ENCODE measurements around the gene TRIM46. TPM values are rescaled to one million over a fixed set of nuclear protein-coding genes. Genes with fewer than 3 reads are reported as not detected.
A peak's percentile ranks its signal among the peaks of the same experiment; 100 is the strongest.
"Not testable (repeated sequence)": the region's sequence is repeated elsewhere in the genome, so short reads cannot be mapped to it uniquely, and the experiment has no call there.

TRIM46 gene
- total RNA-seq, 1 experiment from 2014 or later: 18.4 TPM

DNA sequence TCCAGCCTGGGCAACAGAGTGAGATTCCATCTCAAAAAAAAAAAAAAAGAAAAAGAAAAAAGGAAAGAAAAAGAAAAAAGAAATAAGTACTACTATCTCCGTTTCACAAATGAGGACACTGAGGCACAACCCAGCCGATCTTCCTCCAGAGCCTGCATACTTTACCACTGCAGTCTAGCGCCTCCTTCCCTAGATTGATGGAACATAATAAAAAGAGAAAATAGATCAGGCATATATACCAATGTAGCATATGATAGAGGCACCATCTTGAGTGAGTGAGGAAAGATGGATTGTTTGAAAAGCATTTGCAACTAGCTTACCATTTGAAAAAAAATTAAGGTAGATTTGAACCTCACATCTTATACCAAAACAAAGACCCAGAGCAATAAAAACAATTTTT, 28.2 kb upstream of the TRIM46 start:
- Histone ChIP-seq H3T11ph (ENCODE audit: low read length) (no peak overlapping the region), H2BK120ac (ENCODE audit: low read depth, low read length, poor library complexity, severe bottlenecking) (no peak overlapping the region), H4K8ac (replicated peaks; ENCODE audit: insufficient read length, low read depth, low read length) (no peak overlapping the region), H2BK12ac (ENCODE audit: insufficient read length, low read depth, low read length) (no peak overlapping the region), H3K79me1 (ENCODE audit: insufficient read depth, low read depth, low read length, poor library complexity, severe bottlenecking) (no peaks in the 10 kb centered on the region), H2BK20ac (ENCODE audit: low read depth, low read length, poor library complexity, severe bottlenecking) (no peak overlapping the region), H3K14ac (ENCODE audit: insufficient read depth, low read length) (no peak overlapping the region), H3K9me3 (ENCODE audit: control insufficient read depth, low read depth, low read length) (no peaks in the 10 kb centered on the region), H3K4me2 (ENCODE audit: insufficient read depth, insufficient read length, low read length) (no peak overlapping the region), H2AK5ac (ENCODE audit: insufficient read length, low read length) (no peak overlapping the region), H3K27me3 (ENCODE audit: insufficient read depth, low read length) (no peaks in the 10 kb centered on the region), H3K23me2 (ENCODE audit: insufficient read length, low read depth, low read length, poor library complexity, severe bottlenecking) (peaks cover 1% of the 10 kb centered on the region), H3K23ac (ENCODE audit: insufficient read length, low read depth, low read length) (no peak overlapping the region), H3K4ac (ENCODE audit: low read depth, low read length) (no peak overlapping the region), H4K5ac (ENCODE audit: insufficient read length, low read depth, low read length) (no peak overlapping the region), H3K56ac (ENCODE audit: insufficient read length, low read depth, low read length) (no peak overlapping the region), H2BK15ac (ENCODE audit: low read depth, low read length) (no peak overlapping the region), H3K18ac (ENCODE audit: insufficient read length, low read depth, low read length) (no peak overlapping the region), H4K91ac (ENCODE audit: insufficient read length, low read depth, low read length) (no peak overlapping the region), H4K20me1 (ENCODE audit: control insufficient read depth, insufficient read depth, insufficient read length) (no peaks in the 10 kb centered on the region), H3K9ac (ENCODE audit: extremely low read depth, insufficient read length, low read length) (no peak overlapping the region), H3K79me2 (ENCODE audit: insufficient read depth, low read length) (no peaks in the 10 kb centered on the region), H3K4me1 (ENCODE audit: insufficient read depth, low read length) (no peaks in the 10 kb centered on the region), H2BK5ac (ENCODE audit: insufficient read length, low read length) (no peak overlapping the region), H2AFZ (ENCODE audit: low read length) (no peak overlapping the region), H3K27ac (ENCODE audit: insufficient read length, low read depth, low read length) (no peak overlapping the region)
- H3K27me3 Mint-ChIP-seq (ENCODE audit: low read depth): peaks cover 40% of the 10 kb centered on the region
- no CpG with 5 or more reads among the region's 3 CpGs for WGBS (ENCODE audit: extremely low coverage, insufficient read length, low lambda C conversion rate)
- no peak overlapping the region for H3K27ac Mint-ChIP-seq
- no peaks in the 10 kb centered on the region for H3K9me3 Mint-ChIP-seq
- H3K4me1 Mint-ChIP-seq: peaks cover 2 to 7% of the 10 kb centered on the region in 2 experiments; a peak in 3 of 4 replicates
- H3K36me3 Mint-ChIP-seq (ENCODE audit: insufficient read depth in 1 of 3, low read depth in 3 of 3): no peaks in the 10 kb centered on the region; a peak in 1 of 7 replicates
- no peak overlapping the region for H3K4me3 Mint-ChIP-seq
- TF ChIP-seq, protein P1, sequence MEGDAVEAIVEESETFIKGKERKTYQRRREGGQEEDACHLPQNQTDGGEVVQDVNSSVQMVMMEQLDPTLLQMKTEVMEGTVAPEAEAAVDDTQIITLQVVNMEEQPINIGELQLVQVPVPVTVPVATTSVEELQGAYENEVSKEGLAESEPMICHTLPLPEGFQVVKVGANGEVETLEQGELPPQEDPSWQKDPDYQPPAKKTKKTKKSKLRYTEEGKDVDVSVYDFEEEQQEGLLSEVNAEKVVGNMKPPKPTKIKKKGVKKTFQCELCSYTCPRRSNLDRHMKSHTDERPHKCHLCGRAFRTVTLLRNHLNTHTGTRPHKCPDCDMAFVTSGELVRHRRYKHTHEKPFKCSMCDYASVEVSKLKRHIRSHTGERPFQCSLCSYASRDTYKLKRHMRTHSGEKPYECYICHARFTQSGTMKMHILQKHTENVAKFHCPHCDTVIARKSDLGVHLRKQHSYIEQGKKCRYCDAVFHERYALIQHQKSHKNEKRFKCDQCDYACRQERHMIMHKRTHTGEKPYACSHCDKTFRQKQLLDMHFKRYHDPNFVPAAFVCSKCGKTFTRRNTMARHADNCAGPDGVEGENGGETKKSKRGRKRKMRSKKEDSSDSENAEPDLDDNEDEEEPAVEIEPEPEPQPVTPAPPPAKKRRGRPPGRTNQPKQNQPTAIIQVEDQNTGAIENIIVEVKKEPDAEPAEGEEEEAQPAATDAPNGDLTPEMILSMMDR (conservative IDR thresholded peaks at IDR 0.05): peak; percentile 38; the same call in 2 of the 3 replicates
- no peak for DNase-seq

DNA sequence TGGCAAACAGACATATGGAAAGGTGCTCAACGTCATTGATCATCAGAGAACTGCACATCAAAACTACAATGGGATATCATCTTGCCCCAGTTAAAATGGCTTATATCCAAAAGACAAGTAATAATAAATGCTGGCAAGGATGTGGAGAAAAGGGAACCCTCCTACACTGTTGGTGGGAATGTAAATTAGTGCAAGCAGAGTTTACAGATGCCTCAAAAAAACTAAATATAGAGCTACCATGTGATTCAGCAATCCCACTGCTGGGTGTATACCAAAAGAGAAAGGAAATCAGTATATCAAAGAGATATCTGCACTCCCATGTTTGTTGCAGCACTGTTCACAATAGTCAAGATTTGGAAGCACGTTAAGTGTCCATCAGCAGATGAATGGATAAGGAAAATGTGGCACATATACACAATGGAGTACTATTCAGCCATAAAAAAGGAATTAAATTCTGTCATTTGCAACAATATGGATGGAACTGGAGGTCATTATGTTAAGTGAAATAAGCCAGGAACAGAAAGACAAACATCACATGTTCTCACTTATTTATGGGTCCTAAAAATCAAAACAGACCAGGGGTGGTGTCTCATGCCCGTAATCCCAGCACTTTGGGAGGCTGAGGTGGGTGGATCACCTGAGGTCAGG, 17.5 kb upstream of the TRIM46 start:
- not testable (repeated sequence) for H3K27me3 ChIP-seq (ENCODE audit: insufficient read depth, low read length); H2BK20ac ChIP-seq (ENCODE audit: low read depth, low read length, poor library complexity, severe bottlenecking); H3K79me2 ChIP-seq (ENCODE audit: insufficient read depth, low read length); H3K18ac ChIP-seq (ENCODE audit: insufficient read length, low read depth, low read length); H2BK5ac ChIP-seq (ENCODE audit: insufficient read length, low read length); H3K27ac ChIP-seq (ENCODE audit: insufficient read length, low read depth, low read length); H3K9ac ChIP-seq (ENCODE audit: extremely low read depth, insufficient read length, low read length); H3K36me3 Mint-ChIP-seq (ENCODE audit: insufficient read depth in 1 of 3, low read depth in 3 of 3); H3K4me1 ChIP-seq (ENCODE audit: insufficient read depth, low read length); H4K8ac ChIP-seq (replicated peaks; ENCODE audit: insufficient read length, low read depth, low read length); H2BK15ac ChIP-seq (ENCODE audit: low read depth, low read length); H3K4me3 Mint-ChIP-seq; H3K27ac Mint-ChIP-seq; H2AFZ ChIP-seq (ENCODE audit: low read length); H3K14ac ChIP-seq (ENCODE audit: insufficient read depth, low read length); H3K4me1 Mint-ChIP-seq; H4K5ac ChIP-seq (ENCODE audit: insufficient read length, low read depth, low read length); H2BK120ac ChIP-seq (ENCODE audit: low read depth, low read length, poor library complexity, severe bottlenecking); H3K56ac ChIP-seq (ENCODE audit: insufficient read length, low read depth, low read length); H3K79me1 ChIP-seq (ENCODE audit: insufficient read depth, low read depth, low read length, poor library complexity, severe bottlenecking); H3K9me3 Mint-ChIP-seq; H3K9me3 ChIP-seq (ENCODE audit: control insufficient read depth, low read depth, low read length); H4K91ac ChIP-seq (ENCODE audit: insufficient read length, low read depth, low read length); H2BK12ac ChIP-seq (ENCODE audit: insufficient read length, low read depth, low read length); H3T11ph ChIP-seq (ENCODE audit: low read length); H4K20me1 ChIP-seq (ENCODE audit: control insufficient read depth, insufficient read depth, insufficient read length); H3K23me2 ChIP-seq (ENCODE audit: insufficient read length, low read depth, low read length, poor library complexity, severe bottlenecking); H3K4ac ChIP-seq (ENCODE audit: low read depth, low read length); H2AK5ac ChIP-seq (ENCODE audit: insufficient read length, low read length); H3K23ac ChIP-seq (ENCODE audit: insufficient read length, low read depth, low read length); DNase-seq; H3K4me2 ChIP-seq (ENCODE audit: insufficient read depth, insufficient read length, low read length)
- H3K27me3 Mint-ChIP-seq (ENCODE audit: low read depth): peaks cover 31% of the 10 kb centered on the region
- no CpG with 5 or more reads among the region's 3 CpGs for WGBS (ENCODE audit: extremely low coverage, insufficient read length, low lambda C conversion rate)

Data from H9 (cell line).